Measurements from ENCODE around the gene YIPF5.

YIPF5 gene

DNA sequence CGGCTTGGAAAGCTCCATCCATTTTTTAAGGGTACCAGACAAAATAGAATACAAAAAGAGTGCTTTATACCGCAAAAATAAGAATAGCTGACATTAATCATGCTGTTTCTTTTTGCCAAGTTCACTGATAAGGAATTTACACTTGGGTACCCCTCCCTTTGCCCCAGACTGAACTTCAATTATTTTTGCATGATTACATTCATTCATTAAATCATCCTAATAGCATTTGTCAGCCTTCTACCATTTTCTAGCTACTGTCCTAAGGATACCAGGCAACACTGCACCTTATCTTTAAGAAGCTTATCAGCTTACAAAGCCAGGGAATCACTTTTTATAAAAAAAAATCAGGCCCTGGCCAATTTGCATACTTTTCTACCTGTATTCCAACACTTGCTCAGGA lies 48.4 kb downstream of the YIPF5 start:
- no peak for DNase-seq

DNA sequence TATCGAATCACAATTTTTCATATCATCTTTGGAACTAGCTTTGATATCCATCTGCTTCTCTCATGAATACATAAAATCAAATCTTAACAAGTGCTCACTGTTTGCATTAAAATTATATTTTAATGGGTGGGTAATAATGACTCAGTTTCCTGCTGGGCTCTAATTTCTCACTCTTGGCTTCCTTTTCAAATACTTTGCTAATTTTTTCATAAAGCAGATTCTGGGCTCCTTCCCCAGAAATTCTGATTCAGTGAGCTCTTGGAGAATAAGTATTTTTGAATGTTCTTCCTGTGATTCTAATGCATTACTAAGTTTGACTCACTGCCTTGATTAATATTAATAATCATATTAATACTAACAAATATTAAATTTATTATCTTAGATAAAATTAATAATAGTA lies 48.9 kb downstream of the YIPF5 start:
- no peak for DNase-seq

DNA sequence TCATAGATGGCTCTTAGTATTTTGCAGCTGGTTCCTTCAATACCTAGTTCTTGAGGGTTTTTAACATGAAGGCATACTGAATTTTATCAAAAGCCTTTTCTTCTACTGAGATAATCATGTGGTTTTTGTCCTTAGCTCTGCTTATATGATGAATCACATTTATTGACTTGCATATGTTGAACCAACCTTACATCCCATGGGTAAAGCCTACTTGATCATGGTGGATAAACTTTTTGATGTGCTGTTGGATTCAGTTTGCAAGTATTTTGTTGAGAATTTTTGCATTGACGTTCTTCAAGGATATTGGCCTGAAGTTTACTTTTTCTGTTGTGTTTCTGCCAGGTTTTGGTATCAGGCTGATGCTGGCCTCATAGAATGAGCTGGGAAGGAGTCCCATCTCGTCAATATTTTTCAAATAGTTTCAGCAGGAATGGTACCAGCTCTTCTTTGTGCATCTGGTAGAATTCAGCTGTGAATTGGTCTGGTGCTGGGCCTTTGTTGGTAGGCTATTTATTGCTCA lies 49.7 kb downstream of the YIPF5 start:
- no peak for DNase-seq

DNA sequence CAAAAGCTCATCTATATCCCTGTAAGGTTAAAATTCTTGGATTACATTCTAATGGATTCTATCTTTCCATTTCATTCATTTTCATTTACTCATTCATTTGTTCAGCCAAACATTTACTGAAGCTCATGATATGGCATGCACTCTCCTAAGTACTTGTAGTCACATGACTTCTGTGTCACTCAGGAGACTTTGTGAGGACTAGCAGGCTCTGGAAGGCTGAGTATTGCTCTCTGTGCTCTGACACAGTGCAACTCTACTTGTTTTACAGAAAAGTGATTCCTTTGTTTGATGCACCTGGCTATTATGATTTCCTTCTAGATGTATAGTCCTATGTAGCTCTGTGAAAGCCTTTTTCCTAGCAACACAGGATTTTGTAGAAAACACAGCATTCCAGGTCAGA lies 53.0 kb downstream of the YIPF5 start:
- no peak for DNase-seq

DNA sequence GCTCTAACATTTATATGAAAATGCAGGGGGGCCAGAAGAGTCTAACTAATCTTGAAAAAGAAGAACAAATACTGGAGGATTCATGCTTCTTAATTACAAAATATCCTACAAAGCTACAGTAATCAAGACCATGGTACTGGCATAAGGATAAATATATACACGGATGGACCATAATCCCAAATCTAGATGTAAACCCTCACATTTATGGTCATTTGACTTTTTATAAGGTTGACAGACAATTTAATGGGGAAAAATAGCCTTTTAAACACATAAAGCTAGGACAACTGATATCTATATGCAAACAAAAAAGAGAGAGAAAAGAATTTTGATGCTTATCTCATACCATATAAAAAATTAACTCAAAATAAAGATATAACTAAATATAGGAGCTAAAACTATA lies 55.9 kb downstream of the YIPF5 start:
- no peak for DNase-seq

Measured in NCI-H1105 (cell line).